Measurements from ENCODE around the gene FAM43B.

The FAM43B gene

DNA sequence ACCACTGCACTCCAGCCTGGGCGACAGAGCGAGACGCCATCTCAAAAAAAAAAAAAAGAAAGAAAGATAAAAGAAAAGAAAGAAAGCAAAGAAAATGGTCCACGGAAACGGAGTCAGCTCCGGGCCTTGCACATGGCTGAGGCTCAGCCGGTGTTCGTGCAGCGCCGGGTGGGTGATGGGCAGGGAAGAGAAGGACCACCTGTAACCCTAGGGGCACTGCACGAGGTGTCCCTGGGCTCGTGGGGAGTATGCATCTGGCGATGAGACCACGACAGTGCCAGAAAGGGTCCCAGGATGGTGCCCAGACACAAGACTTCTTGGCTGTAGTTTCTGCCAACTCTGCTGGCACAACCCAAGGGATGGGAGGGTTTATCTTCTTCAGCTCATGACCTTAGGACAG is 42.4 kb downstream of the FAM43B start:
- TF ChIP-seq SCRT2 (tag by site-specific recombination; IDR thresholded peaks at IDR 0.05): no peak
- no peak for TF ChIP-seq ZFP69B (tag by site-specific recombination; IDR thresholded peaks at IDR 0.05)
- no peak for TF ChIP-seq ZNF335 (tag by site-specific recombination; conservative IDR thresholded peaks at IDR 0.05)
- H3K36me3 ChIP-seq (ENCODE audit: control insufficient read depth in 2 of 2, insufficient read depth in 1 of 2, low read length in 2 of 2): no peaks in the 10 kb centered on the region
- H3K9me3 ChIP-seq (ENCODE audit: control insufficient read depth, insufficient read depth, low read depth, low read length): no peaks in the 10 kb centered on the region
- ChIA-PET CTCF (interaction anchor here (0.6 to 2.7 kb wide), 3 partner anchors 20 to 85 kb away, joined by 4 to 13 read pairs (median 4); partner anchors contain the start of gene PINK1), POLR2A (no interaction called here)
- no peak overlapping the region for H3K4me3 ChIP-seq (ENCODE audit: low read depth, low read length)
- H3K4me1 ChIP-seq (ENCODE audit: control insufficient read depth, insufficient read depth, low read length): 0 out of 2 replicates have a peak, but pooled peaks cover 1% of the 10 kb centered on the region
- H3K27ac ChIP-seq (ENCODE audit: extremely low read depth, low read depth, low read length): no peak overlapping the region

DNA sequence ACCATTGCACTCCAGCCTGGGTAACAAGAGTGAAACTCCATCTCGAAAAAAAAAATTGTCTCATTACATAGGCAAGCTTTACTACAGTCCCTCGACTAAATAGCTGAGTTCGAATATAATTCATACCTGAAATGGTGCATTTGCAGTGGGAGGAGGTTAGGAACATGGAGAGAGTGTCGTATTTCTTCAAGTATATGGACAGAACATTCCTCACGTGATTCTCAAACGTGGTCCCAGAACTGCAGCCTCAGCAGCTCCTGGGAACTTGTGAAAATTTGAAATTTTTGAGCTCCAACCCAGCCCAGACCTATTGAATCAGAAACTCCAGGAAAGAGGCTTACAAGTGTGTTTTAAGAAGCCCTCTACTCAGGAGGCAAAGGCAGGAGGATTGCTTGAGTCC is 43.7 kb downstream of the FAM43B start:
- TF ChIP-seq SALL2 (tag by site-specific recombination; IDR thresholded peaks at IDR 0.05; ENCODE audit: borderline replicate concordance): no peak
- TF ChIP-seq, protein P1, sequence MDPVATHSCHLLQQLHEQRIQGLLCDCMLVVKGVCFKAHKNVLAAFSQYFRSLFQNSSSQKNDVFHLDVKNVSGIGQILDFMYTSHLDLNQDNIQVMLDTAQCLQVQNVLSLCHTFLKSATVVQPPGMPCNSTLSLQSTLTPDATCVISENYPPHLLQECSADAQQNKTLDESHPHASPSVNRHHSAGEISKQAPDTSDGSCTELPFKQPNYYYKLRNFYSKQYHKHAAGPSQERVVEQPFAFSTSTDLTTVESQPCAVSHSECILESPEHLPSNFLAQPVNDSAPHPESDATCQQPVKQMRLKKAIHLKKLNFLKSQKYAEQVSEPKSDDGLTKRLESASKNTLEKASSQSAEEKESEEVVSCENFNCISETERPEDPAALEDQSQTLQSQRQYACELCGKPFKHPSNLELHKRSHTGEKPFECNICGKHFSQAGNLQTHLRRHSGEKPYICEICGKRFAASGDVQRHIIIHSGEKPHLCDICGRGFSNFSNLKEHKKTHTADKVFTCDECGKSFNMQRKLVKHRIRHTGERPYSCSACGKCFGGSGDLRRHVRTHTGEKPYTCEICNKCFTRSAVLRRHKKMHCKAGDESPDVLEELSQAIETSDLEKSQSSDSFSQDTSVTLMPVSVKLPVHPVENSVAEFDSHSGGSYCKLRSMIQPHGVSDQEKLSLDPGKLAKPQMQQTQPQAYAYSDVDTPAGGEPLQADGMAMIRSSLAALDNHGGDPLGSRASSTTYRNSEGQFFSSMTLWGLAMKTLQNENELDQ (tag by site-specific recombination; IDR thresholded peaks at IDR 0.05; ENCODE audit: low read depth): no peak
- TF ChIP-seq BCL11A (tag by site-specific recombination; IDR thresholded peaks at IDR 0.05; ENCODE audit: low read depth): no peak
- TF ChIP-seq ZNF843 (tag by site-specific recombination; IDR thresholded peaks at IDR 0.05): no peak
- TF ChIP-seq SETDB1 (IDR thresholded peaks at IDR 0.05; ENCODE audit: insufficient read length, low read length): no peak
- TF ChIP-seq, protein P2, sequence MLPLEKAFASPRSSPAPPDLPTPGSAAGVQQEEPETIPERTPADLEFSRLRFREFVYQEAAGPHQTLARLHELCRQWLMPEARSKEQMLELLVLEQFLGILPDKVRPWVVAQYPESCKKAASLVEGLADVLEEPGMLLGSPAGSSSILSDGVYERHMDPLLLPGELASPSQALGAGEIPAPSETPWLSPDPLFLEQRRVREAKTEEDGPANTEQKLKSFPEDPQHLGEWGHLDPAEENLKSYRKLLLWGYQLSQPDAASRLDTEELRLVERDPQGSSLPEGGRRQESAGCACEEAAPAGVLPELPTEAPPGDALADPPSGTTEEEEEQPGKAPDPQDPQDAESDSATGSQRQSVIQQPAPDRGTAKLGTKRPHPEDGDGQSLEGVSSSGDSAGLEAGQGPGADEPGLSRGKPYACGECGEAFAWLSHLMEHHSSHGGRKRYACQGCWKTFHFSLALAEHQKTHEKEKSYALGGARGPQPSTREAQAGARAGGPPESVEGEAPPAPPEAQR (tag by site-specific recombination; IDR thresholded peaks at IDR 0.05): no peak
- TF ChIP-seq ZNF747 (tag by site-specific recombination; IDR thresholded peaks at IDR 0.05): no peak
- TF ChIP-seq KLF9 (tag by site-specific recombination; IDR thresholded peaks at IDR 0.05; ENCODE audit: low read depth): no peak
- no peak for TF ChIP-seq KLF16 (tag by site-specific recombination; IDR thresholded peaks at IDR 0.05)
- TF ChIP-seq ZNF707 (tag by site-specific recombination; IDR thresholded peaks at IDR 0.05): no peak
- TF ChIP-seq MZF1 (tag by site-specific recombination; IDR thresholded peaks at IDR 0.05; ENCODE audit: borderline replicate concordance): no peak
- TF ChIP-seq, protein P3, sequence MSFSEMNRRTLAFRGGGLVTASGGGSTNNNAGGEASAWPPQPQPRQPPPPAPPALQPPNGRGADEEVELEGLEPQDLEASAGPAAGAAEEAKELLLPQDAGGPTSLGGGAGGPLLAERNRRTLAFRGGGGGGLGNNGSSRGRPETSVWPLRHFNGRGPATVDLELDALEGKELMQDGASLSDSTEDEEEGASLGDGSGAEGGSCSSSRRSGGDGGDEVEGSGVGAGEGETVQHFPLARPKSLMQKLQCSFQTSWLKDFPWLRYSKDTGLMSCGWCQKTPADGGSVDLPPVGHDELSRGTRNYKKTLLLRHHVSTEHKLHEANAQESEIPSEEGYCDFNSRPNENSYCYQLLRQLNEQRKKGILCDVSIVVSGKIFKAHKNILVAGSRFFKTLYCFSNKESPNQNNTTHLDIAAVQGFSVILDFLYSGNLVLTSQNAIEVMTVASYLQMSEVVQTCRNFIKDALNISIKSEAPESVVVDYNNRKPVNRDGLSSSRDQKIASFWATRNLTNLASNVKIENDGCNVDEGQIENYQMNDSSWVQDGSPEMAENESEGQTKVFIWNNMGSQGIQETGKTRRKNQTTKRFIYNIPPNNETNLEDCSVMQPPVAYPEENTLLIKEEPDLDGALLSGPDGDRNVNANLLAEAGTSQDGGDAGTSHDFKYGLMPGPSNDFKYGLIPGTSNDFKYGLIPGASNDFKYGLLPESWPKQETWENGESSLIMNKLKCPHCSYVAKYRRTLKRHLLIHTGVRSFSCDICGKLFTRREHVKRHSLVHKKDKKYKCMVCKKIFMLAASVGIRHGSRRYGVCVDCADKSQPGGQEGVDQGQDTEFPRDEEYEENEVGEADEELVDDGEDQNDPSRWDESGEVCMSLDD (tag by site-specific recombination; IDR thresholded peaks at IDR 0.05): no peak
- no peak for TF ChIP-seq ZNF48 (tag by site-specific recombination; IDR thresholded peaks at IDR 0.05)
- no peak for TF ChIP-seq ZNF133 (tag by site-specific recombination; IDR thresholded peaks at IDR 0.05)
- TF ChIP-seq ZNF654 (tag by site-specific recombination; IDR thresholded peaks at IDR 0.05; ENCODE audit: low read depth): no peak
- POLR2A ChIA-PET: no interaction called here
- H3K36me3 ChIP-seq (ENCODE audit: control insufficient read depth in 2 of 2, insufficient read depth in 1 of 2, low read length in 2 of 2): no peaks in the 10 kb centered on the region
- H3K4me3 ChIP-seq (ENCODE audit: low read depth, low read length): no peak overlapping the region
- CTCF ChIA-PET: interaction anchor here (1.1 to 2.7 kb wide), 2 partner anchors 21 to 43 kb away, joined by 3 to 13 read pairs; no protein-coding TSS in a partner anchor
- no peak overlapping the region for H3K27ac ChIP-seq (ENCODE audit: extremely low read depth, low read depth, low read length)
- no peaks in the 10 kb centered on the region for H3K9me3 ChIP-seq (ENCODE audit: control insufficient read depth, insufficient read depth, low read depth, low read length)
- H3K4me1 ChIP-seq (ENCODE audit: control insufficient read depth, insufficient read depth, low read length): no peaks in the 10 kb centered on the region
